IMR-90 (cell line): Measurements from ENCODE around the gene ATPAF1. TPM values are rescaled to one million over a fixed set of nuclear protein-coding genes. Genes with fewer than 3 reads are reported as not detected.

Experiments used
- ATAC-seq: fragments of 200-7000 bp; cut with Tn5 transposase; 2 replicates; pipeline ENCODE4 v1.9.1; 2020; ENCODE audit warnings: low read depth, mild to moderate bottlenecking, moderate library complexity
- BruUV-seq: library from RNA; stranded (reverse); fragments of 400-500 nt; replicated peaks from 2 replicates; lab custom pipeline; 2021; lab: Mats Ljungman, UMichigan
- CTCF ChIA-PET: fragments of 300-600 bp; formaldehyde crosslinking; extraction: SDS; loops from one replicate; lab custom pipeline; 2021; ENCODE audit warnings: antibody characterized with exemption; lab: Yijun Ruan, JAX
- POLR2A ChIA-PET: fragments of 300-600 bp; sonication (Branson Sonifier 250); formaldehyde crosslinking; loops from one replicate; lab custom pipeline; 2022; ENCODE audit warnings: antibody characterized with exemption; ENCODE audit not compliant: unreplicated experiment; lab: Charles Lee
- DNase-seq: peaks from one replicate; pipeline ENCODE4 v3.0.0; 2013
- H2AFZ ChIP-seq: replicated peaks from 2 replicates; pipeline ENCODE3; 2013; ENCODE audit warnings: low read length, mild to moderate bottlenecking; ENCODE audit not compliant: poor library complexity
- H2AK5ac ChIP-seq: 2 replicates; pipeline ENCODE4 v1.6.1; 2013; ENCODE audit warnings: low read depth, low read length, inconsistent platforms
- H2AK9ac ChIP-seq: replicated peaks from 2 replicates; pipeline ENCODE3; 2013; ENCODE audit warnings: mild to moderate bottlenecking, low read depth, low read length, moderate library complexity; ENCODE audit not compliant: poor library complexity
- H2BK120ac ChIP-seq: 2 replicates; pipeline ENCODE4 v1.6.1; 2013; ENCODE audit warnings: low read depth, low read length, inconsistent platforms
- H2BK15ac ChIP-seq: 3 replicates; pipeline ENCODE4 v1.6.1; 2013; ENCODE audit warnings: low read depth, low read length, inconsistent platforms
- H2BK20ac ChIP-seq: 2 replicates; pipeline ENCODE4 v1.6.1; 2013; ENCODE audit warnings: low read depth, mild to moderate bottlenecking, inconsistent platforms, low read length, moderate library complexity
- H2BK5ac ChIP-seq: 2 replicates; pipeline ENCODE4 v1.6.1; 2013; ENCODE audit warnings: mild to moderate bottlenecking, low read depth, low read length, inconsistent platforms; ENCODE audit not compliant: poor library complexity, severe bottlenecking
- H3K14ac ChIP-seq: replicated peaks from 2 replicates; pipeline ENCODE4 v1.6.1; 2013; ENCODE audit warnings: low read depth, low read length, inconsistent platforms
- H3K18ac ChIP-seq: 2 replicates; pipeline ENCODE4 v1.6.1; 2013; ENCODE audit warnings: low read depth, low read length, control low read depth
- H3K23ac ChIP-seq: 2 replicates; pipeline ENCODE4 v1.6.1; 2013; ENCODE audit warnings: low read depth, low read length, inconsistent platforms
- H3K27ac ChIP-seq: 2 replicates; pipeline ENCODE4 v1.5.1; 2013; ENCODE audit warnings: mild to moderate bottlenecking, control low read depth, low read length; ENCODE audit not compliant: insufficient read depth
- H3K27me3 ChIP-seq: 2 replicates; pipeline ENCODE4 v1.6.1; 2013; ENCODE audit warnings: low read length; ENCODE audit not compliant: control insufficient read depth, insufficient read depth
- H3K36me3 ChIP-seq: 2 replicates; pipeline ENCODE4 v1.6.1; 2013; ENCODE audit warnings: low read length, mixed read lengths; ENCODE audit not compliant: control insufficient read depth, insufficient read depth
- H3K4ac ChIP-seq: 2 replicates; pipeline ENCODE4 v1.6.1; 2013; ENCODE audit warnings: low read depth, low read length, inconsistent platforms
- H3K4me1 ChIP-seq: 2 replicates; pipeline ENCODE4 v1.6.1; 2013; ENCODE audit warnings: low read length, mixed read lengths; ENCODE audit not compliant: control insufficient read depth, insufficient read depth
- H3K4me2 ChIP-seq: 2 replicates; pipeline ENCODE4 v1.6.1; 2013; ENCODE audit warnings: low read depth, mild to moderate bottlenecking, control low read depth, low read length, moderate library complexity
- H3K4me3 ChIP-seq: 2 replicates; pipeline ENCODE4 v1.5.1; 2013; ENCODE audit warnings: low read depth, mild to moderate bottlenecking, control low read depth, low read length, moderate library complexity; ENCODE audit not compliant: insufficient read depth
- H3K56ac ChIP-seq: 2 replicates; pipeline ENCODE4 v1.6.1; 2013; ENCODE audit warnings: low read length, inconsistent platforms; ENCODE audit not compliant: insufficient read depth; ENCODE audit errors: extremely low read depth
- H3K79me1 ChIP-seq, 2 experiments: 2 replicates each; pipeline ENCODE4 v1.6.1; 2013; ENCODE audit warnings: low read length in 2 of 2, inconsistent platforms in 1 of 2, low read depth in 1 of 2
- H3K9ac ChIP-seq: 2 replicates; pipeline ENCODE4 v1.6.1; 2013; ENCODE audit warnings: low read depth, low read length, control low read depth
- H3K9me1 ChIP-seq: 2 replicates; pipeline ENCODE4 v1.6.1; 2013; ENCODE audit warnings: low read length, inconsistent platforms; ENCODE audit not compliant: insufficient read depth
- H3K9me3 ChIP-seq: 2 replicates; pipeline ENCODE4 v1.6.1; 2013; ENCODE audit warnings: low read length; ENCODE audit not compliant: control insufficient read depth, insufficient read depth
- H4K20me1 ChIP-seq: 2 replicates; pipeline ENCODE4 v1.6.1; 2013; ENCODE audit warnings: low read length, inconsistent platforms; ENCODE audit not compliant: insufficient read depth
- H4K5ac ChIP-seq: 2 replicates; pipeline ENCODE4 v1.6.1; 2013; ENCODE audit warnings: mild to moderate bottlenecking, low read depth, low read length, control low read depth
- H4K8ac ChIP-seq, 2 experiments: 2 replicates each; pipeline ENCODE4 v1.6.1; 2013; ENCODE audit warnings: low read depth in 2 of 2, low read length in 2 of 2, control low read depth in 1 of 2, inconsistent platforms in 1 of 2
- H4K91ac ChIP-seq: 2 replicates; pipeline ENCODE4 v1.6.1; 2013; ENCODE audit warnings: low read depth, low read length, inconsistent platforms; ENCODE audit not compliant: insufficient read depth
- BHLHE40 ChIP-seq: fragments of 150-350 bp; IDR thresholded peaks from 2 replicates; pipeline ENCODE4 v1.6.1; 2016; ENCODE audit warnings: mild to moderate bottlenecking, low read depth, low read length
- CEBPB ChIP-seq: IDR thresholded peaks from 2 replicates; pipeline ENCODE4 v1.6.1; 2012; ENCODE audit warnings: low read depth, low read length, improper control_type of control experiment
- CHD1 ChIP-seq: IDR thresholded peaks from 2 replicates; pipeline ENCODE4 v1.6.1; 2012; ENCODE audit warnings: low read depth, low read length, improper control_type of control experiment
- MXI1 ChIP-seq: IDR thresholded peaks from 2 replicates; pipeline ENCODE4 v1.6.1; 2012; ENCODE audit warnings: low read depth, mild to moderate bottlenecking, low read length, moderate library complexity, borderline replicate concordance
- NFE2L2 ChIP-seq: fragments of 150-350 bp; IDR thresholded peaks from 2 replicates; pipeline ENCODE4 v1.6.1; 2016; ENCODE audit warnings: low read depth, mild to moderate bottlenecking, low read length
- POLR2A ChIP-seq: IDR thresholded peaks from 2 replicates; pipeline ENCODE4 v1.6.1; 2012; ENCODE audit warnings: mild to moderate bottlenecking, low read depth, low read length
- RAD21 ChIP-seq: IDR thresholded peaks from 2 replicates; pipeline ENCODE4 v1.6.1; 2012; ENCODE audit warnings: low read length, improper control_type of control experiment
- RFX5 ChIP-seq: IDR thresholded peaks from 2 replicates; pipeline ENCODE4 v1.8.0; 2012; ENCODE audit warnings: low read depth, mild to moderate bottlenecking, low read length, moderate library complexity
- SMC3 ChIP-seq: fragments of 150-350 bp; IDR thresholded peaks from 2 replicates; pipeline ENCODE4 v1.6.1; 2016; ENCODE audit warnings: low read depth, mild to moderate bottlenecking, antibody characterized with exemption, low read length, moderate library complexity
- WGBS, 2 experiments: methylation state at CpG; one replicate each; pipeline versions ENCODE4 v1.1.5 to v1.1.7; 2013; ENCODE audit warnings: missing lambda C conversion rate in 2 of 2; ENCODE audit not compliant: insufficient read length in 1 of 2; ENCODE audit errors: extremely low coverage in 2 of 2; 5-methylcytosine and 5-hydroxymethylcytosine counted together
- dilution Hi-C: fragments of 300-500 bp; cut with HindIII; formaldehyde crosslinking; loops from one replicate; pipeline ENCODE4 v1.14.3; 2018; ENCODE audit warnings: low sequenced_read_pairs; ENCODE audit not compliant: unreplicated experiment
- in situ Hi-C: fragments of 300-500 bp; cut with MboI; formaldehyde crosslinking; loops from 3 replicates; pipeline ENCODE4 v1.14.3; 2019; ENCODE audit warnings: low sequenced_read_pairs, inconsistent platforms, mixed read lengths
- intact Hi-C: fragments of 100-400 bp; cut with micrococcal nuclease; formaldehyde crosslinking; loops from 2 replicates; pipeline ENCODE4 v1.10.0; 2022
- polyA plus RNA-seq, 3 experiments: library from polyadenylated mRNA; depleted of rRNA; stranded (reverse); fragments of >200 nt; gene quantifications; 2 replicates each; pipeline ENCODE4 v1.2.3, GENCODE V29; 2012; ENCODE audit warnings: low replicate concordance in 1 of 3
- total RNA-seq: library from RNA; depleted of rRNA; stranded (reverse); fragments of >200 nt; gene quantifications from 2 replicates; pipeline ENCODE4 v1.2.3, GENCODE V29; 2012
- TF ChIP-seq, protein P1 (sequence below): conservative IDR thresholded peaks from 2 replicates; pipeline ENCODE4 v1.5.1; 2012; ENCODE audit warnings: mild to moderate bottlenecking, low read depth, low read length, improper control_type of control experiment
- TF ChIP-seq, protein P2 (sequence below): fragments of 150-350 bp; IDR thresholded peaks from 2 replicates; pipeline ENCODE4 v1.6.1; 2017; ENCODE audit warnings: mild to moderate bottlenecking, antibody characterized with exemption, low read length, low read depth

ATPAF1 gene
- total and polyA plus RNA-seq, 2 of the 4 experiments (the other 2 are of a cell fraction), result 55.5 to 80.3 TPM

GRCh38 chr1:46687921-46688509 lies 19.9 kb upstream of the ATPAF1 start:
- Histone ChIP-seq H3K4ac (no peak overlapping the region), H3K4me2 (no peak overlapping the region), H3K18ac (no peak overlapping the region), H2BK120ac (no peak overlapping the region), H3K9me3 (no peaks in the 10 kb centered on the region), H4K8ac (no peak overlapping the region), H3K27me3 (no peaks in the 10 kb centered on the region), H3K14ac (no peak overlapping the region), H3K36me3 (peaks cover 44% of the 10 kb centered on the region), H3K9me1 (peaks cover 4% of the 10 kb centered on the region; the same call in 1 of the 2 replicates), H3K27ac (no peak overlapping the region), H3K79me1 (peaks cover 5 to 14% of the 10 kb centered on the region in 2 experiments; a peak in 3 of 4 replicates), H2BK15ac (no peak overlapping the region), H4K20me1 (no peaks in the 10 kb centered on the region), H3K56ac (no peak overlapping the region), H2BK20ac (no peak overlapping the region), H3K4me1 (0 out of 2 replicates have a peak, but pooled peaks cover 4% of the 10 kb centered on the region), H2AFZ (no peak overlapping the region), H4K91ac (no peak overlapping the region), H2AK5ac (no peak overlapping the region), H2BK5ac (no peak overlapping the region), H3K23ac (no peak overlapping the region), H2AK9ac (no peak overlapping the region), H3K4me3 (no peak overlapping the region), H3K9ac (no peak overlapping the region), H4K5ac (no peak overlapping the region)
- in situ Hi-C loops (no loop called here), dilution Hi-C loops (no loop called here), intact Hi-C loops (no loop called here)
- no peak for TF ChIP-seq POLR2A
- no peak for TF ChIP-seq BHLHE40
- TF ChIP-seq SMC3, result no peak
- no peak for TF ChIP-seq NFE2L2
- TF ChIP-seq MXI1, result no peak
- no peak for TF ChIP-seq RAD21
- no peak for TF ChIP-seq RFX5
- TF ChIP-seq CHD1, result no peak
- TF ChIP-seq, protein P1, sequence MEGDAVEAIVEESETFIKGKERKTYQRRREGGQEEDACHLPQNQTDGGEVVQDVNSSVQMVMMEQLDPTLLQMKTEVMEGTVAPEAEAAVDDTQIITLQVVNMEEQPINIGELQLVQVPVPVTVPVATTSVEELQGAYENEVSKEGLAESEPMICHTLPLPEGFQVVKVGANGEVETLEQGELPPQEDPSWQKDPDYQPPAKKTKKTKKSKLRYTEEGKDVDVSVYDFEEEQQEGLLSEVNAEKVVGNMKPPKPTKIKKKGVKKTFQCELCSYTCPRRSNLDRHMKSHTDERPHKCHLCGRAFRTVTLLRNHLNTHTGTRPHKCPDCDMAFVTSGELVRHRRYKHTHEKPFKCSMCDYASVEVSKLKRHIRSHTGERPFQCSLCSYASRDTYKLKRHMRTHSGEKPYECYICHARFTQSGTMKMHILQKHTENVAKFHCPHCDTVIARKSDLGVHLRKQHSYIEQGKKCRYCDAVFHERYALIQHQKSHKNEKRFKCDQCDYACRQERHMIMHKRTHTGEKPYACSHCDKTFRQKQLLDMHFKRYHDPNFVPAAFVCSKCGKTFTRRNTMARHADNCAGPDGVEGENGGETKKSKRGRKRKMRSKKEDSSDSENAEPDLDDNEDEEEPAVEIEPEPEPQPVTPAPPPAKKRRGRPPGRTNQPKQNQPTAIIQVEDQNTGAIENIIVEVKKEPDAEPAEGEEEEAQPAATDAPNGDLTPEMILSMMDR, result no peak
- TF ChIP-seq CEBPB, result no peak
- TF ChIP-seq, protein P2, sequence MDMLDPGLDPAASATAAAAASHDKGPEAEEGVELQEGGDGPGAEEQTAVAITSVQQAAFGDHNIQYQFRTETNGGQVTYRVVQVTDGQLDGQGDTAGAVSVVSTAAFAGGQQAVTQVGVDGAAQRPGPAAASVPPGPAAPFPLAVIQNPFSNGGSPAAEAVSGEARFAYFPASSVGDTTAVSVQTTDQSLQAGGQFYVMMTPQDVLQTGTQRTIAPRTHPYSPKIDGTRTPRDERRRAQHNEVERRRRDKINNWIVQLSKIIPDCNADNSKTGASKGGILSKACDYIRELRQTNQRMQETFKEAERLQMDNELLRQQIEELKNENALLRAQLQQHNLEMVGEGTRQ, result no peak
- DNase-seq (no peak), ATAC-seq (no peak)
- WGBS, 2 experiments, result 70% methylated on average over 2 of the region's 9 CpGs; no CpG with 5 or more reads in 1 of the 2 experiments
- ChIA-PET POLR2A (no interaction called here), CTCF (no interaction called here)
- no TSS peak for BruUV-seq
